HG03280 (cell line): ENCODE data around the gene KCNJ12.
"Not testable (repeated sequence)": the region's sequence is repeated elsewhere in the genome, so short reads cannot be mapped to it uniquely, and the experiment has no call there.

ENCODE experiments used
- ATAC-seq: cut with Tn5 transposase; IDR thresholded peaks from one replicate; pipeline ENCODE4 v1.9.1; 2021; ENCODE audit warnings: mild to moderate bottlenecking, moderate library complexity; ENCODE audit not compliant: unreplicated experiment

KCNJ12 gene

DNA sequence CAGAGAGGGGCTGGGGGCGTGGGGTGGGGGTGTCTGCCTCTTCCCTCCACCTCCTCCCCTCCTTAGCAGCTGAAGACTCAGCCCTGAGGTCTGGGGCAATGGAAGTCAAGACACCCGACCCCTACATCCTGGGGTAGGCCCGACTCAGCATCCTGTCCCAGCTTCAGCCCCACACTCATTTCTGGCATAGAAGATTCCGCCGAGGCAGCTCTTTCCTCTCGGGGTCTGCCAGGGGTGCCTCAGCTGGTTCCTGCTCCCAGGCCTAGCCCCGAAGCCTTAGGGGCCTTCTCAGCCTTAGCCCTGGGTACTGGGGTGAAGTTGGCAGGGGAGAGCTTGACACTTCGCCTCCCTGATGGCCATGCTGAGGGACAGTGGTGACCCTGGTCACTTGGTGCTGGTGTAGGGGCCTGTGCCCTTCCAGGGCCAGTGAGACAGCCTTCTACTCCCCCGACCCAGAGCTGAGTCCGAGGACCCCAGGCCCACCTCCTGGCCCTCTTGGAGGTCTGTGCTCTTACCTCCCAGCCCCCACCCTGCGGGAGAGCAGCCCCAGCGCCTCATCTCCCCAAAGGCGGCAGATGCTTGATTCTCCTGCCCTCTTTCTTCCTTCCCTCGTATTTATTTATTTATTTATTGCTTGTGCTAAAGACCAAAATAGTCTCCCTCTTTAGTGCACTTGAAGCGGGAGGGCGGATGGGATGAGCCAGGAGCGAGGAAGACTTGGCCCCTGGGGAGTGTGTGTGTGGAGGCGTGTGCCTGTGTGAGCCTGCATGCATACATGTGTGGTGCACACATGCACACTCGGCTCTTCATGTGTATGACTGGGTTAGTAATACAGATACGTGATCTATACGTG, 42.5 kb downstream of the KCNJ12 start:
- ATAC-seq = no peak

DNA sequence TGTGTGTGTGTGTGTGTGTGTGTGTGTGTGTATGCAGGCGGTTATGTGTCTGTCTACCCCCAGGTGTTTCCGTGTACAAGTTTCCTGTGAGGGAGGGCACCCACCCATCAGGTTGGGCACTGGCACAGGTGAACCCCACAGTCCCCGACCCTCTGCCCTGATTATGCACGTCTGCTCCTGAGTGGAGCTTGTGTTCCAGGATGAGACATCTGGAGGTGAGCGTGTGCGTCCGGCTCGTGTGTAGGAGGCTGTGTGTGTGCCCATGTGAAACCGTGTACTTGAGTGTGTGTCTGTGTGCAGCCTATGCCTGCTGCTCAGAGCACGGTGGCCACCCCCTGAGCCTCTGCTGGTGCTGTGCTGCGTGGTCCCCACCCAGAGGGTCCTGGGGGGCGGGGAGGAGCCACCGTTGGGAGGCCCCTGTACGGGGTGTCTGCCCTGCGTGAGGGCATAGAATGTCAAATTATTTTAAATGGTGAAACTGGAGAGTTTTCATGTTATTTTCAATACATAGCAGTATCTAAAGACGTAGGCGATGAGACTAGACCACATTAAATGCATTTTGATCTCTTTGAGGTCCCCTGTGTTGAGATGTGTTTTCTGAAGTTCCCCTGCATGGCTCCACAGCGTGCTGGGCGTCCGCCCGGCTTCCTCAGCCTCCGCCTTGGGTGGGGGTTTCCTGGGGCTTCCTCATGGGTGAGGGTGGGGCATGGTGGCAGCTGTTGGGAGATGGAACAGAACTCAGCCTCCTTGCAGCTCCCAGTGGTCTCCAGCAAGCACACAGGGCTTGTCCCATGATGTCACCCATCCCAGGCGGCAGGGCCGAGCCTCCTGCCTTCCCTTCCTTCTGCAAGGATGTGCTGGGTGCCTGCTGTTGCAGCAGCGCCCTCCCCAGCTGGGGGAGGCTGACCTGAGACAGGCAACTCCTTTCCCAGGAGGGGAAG, 43.4 kb downstream of the KCNJ12 start:
- ATAC-seq = no peak

DNA sequence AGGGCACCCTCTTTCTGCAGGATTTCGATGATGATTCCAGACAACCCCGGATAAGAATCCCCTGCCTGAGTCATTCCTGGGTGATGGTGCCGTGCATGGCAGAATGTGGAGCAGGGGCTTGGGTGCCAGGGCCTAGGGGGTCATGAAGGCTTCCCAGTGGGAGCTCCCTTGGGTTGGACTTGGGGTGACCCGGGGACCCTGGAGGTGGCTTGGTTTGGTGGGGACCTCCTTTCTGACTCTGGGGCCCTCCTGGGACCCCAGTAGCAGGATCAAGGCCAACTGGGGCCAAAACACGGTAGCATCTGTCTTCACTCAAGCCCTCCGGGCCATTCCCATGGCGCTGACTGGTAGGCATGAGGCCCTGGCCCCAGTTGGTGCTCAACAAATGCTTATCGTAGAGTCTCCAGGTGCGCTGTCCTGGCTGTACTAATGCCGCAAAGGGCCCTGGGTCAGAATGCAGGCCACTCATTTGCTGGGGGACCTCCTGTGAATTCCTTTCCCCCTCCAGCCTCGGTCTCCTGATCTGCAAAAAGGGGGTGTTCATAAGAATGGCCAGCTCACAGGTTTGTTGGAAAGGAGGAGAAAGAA, 44.4 kb downstream of the KCNJ12 start:
- not testable (repeated sequence) for ATAC-seq

DNA sequence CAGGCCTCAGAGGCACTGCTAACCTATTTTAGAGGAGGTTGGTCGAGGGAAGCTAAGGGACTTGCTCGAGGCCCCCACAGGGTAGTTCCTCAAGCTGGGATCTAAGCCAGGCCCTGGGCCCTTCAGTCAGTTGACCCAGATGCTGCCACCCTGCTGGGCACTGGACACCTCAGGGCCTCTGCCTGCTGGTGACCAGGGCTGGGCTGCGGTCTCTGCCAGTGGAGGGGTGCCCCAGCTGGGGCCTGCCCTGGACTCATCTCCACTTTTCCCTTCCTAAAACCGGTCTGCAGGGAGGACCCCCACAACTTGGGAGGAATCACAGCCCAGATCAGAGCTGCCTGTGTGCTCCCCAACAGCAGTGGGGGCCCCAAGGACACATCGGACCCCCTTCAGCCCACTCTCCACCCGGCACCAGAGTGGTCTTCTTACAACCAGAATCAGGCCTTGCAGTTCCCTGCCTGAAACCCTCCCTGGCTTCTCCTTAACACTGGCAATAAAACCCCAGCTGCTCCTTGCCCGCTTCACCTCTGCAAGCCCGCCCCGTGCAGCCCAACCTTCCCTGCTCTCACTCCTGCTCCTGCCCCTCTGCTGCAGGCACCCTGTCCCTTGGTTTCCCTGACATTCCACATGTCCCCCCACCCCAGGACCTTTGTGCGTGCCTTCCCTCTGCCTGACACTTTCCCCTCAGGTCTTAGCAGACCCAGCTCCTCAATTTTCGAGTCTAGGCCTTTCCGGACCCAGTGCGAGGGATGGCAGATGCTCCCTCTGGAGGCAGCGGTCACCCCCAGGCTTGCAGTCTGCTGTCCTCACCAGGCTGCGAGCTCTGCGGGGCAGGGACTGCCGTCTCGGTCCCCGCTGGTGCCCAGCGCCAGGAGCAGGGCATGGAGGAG, 45.5 kb downstream of the KCNJ12 start:
- not testable (repeated sequence) for ATAC-seq

DNA sequence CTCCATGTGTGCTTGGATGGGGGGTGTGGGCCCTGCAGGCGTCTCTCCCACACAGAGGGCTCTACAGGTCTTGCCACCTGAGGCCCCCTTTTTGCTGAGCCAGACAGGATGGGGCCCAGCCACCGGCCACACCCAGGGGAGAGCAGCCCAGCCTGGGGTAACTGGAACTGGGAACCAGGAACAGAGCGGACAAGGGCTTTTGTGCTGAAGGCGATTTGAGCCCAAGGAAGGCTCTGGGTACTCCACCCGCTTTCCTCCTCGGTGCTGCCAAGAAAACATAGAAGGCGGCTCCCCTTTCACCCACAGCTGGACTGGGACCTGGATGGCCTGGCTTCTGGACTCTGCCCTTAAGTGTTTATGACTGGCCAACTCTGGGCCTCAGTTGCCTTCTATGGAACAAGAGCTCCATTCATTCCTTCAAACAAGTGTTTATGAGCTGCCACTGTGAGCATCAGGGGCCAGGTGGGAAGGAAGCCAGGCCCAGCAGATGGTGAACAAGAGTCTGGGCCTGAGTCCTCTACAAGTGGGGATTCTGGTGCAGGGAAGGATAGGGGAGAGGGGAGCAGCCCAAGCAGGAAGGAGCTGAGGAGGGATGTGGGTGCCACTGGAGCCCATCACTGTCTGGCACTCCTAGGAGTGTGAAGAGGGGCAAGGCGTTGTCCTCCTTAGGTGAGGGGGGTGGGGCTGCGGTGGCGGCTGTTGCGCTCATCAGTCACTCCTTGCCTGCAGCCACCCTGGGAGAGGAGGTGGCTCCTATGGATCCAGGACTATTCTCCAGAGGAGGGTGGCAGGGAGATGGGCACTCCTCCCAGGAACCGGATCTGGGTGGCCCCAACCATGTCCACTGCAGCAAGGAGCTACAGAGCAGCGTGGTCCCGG, 46.4 kb downstream of the KCNJ12 start:
- not testable (repeated sequence) for ATAC-seq

DNA sequence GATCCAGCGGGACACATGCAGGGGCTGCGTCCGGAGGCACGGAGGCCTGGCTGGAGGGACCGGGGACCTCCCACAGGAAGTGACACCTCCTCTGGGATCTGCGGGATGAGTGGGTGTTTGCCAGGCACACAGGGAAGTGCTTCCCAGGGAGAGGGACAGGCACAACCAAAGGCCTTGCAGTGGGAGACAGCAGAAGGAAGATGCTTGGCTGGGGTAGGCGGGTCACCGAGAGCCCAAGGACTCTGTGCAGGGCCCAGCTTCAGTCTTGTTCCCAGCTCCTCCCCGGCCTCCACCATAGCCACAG, 47.0 kb downstream of the KCNJ12 start:
- not testable (repeated sequence) for ATAC-seq

DNA sequence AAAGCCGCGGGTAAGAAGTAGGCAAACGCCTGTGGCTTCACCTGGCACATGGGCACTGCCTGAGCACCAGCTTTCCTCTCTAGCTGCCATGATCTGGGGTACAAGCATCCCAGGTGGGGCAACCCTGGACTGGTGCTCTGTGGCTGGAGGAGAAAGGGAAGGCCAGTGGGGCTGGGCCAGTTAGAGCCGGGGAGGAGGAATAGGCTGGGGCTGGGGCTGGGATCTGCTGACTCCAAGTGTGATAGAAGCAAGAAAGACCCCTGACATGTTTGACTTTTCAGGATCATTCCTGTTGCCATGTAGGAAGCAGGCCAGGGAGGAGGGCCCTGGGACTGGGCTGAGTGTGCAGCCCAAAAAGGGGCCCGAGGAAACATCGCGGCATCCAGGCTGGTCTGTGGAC, 48.5 kb downstream of the KCNJ12 start:
- ATAC-seq = not testable (repeated sequence)

DNA sequence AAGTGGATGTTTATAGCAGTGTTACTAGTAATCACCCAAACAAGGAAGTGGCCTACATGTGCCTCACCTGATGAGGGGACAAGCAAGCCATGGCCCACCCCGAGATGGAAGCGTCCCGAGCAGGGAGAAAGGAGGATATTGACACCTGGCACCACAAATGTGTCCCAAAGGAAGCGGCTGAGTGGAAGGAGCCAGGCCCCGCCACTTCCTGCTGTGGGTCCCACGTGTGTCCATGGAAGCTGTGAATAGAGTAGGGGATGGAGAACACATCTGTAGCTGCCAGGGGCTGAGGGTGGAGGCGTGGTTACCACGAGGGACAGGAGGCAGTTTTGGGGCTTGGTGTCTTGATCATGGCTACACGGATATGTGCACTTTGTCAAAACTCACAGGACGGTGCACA, 49.2 kb downstream of the KCNJ12 start:
- no peak for ATAC-seq

DNA sequence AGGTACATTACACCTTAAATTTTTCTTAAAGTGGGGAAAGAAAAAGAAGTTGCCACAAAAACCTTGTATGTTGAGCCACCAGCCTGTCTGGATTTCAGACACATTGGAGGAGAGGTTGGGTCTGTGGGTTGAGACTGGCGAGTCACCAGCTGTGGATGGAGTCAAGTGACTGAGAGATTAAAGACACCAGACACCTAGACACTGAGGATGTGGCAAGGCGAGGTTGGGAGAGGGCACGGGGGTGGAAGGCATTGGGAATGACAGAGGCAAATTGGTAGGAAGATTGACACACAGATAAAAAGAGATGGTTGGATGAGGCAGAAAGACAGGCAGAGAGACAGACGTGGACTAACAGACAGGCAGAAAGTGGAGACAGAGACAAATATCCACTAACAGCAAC, 49.6 kb downstream of the KCNJ12 start:
- ATAC-seq = no peak

DNA sequence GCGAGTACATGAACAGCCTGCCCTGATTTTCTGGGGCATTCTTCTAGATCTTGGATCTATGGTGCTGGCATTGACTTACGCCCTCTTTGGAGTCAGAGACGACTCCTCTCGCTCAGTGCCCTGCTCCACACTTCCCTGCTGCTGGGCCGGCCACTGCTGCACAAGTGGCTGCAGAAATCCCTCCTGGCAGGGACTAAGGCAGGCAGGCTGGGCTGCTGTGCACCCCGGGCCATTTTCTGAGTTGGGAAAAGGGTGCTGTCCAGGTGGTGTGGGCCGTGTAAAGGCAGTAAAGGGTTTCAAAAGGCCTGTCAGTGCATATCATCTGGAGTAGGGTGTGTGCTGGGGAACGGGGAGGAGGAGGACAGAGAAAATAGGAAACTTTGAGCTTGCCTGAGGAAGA, 50.1 kb downstream of the KCNJ12 start:
- ATAC-seq = not testable (repeated sequence)

DNA sequence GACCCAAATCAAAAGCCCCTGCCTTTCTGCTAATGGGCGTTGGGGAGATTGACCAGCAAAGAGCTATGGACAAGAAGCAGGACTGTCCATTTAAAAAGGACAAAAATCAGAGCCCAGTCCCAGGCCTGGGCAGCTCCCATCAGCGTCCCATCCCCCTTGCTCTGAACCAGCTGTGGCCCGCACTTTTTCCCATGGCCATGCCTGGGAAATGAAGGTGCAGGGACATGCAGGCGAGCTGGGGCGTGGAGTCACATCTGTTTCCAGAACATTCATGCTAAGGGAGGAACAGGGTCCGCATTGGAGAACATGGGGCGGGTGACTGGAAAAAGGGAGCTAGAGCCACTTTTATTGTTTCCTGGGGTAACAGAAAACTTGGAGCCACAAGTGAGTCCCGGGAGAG, 50.7 kb downstream of the KCNJ12 start:
- not testable (repeated sequence) for ATAC-seq

DNA sequence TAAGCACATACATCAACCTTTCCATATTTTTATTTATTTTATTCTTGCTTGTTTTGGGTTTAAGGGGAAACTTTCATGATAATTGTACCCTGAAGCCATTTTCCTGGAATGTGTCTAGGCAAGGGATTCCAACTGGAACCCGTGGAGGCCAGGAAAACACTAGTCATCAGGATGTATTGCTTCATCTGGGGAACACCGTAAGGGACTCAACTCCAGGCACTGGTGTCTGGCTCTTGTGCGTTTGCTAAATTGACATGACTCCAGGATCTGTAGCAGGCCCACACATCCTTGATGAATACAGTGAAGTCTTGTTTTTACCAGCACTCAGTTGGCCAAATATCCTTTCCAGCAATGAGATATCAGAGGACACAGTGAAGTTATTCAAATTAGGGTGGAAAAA, 51.6 kb downstream of the KCNJ12 start:
- not testable (repeated sequence) for ATAC-seq

DNA sequence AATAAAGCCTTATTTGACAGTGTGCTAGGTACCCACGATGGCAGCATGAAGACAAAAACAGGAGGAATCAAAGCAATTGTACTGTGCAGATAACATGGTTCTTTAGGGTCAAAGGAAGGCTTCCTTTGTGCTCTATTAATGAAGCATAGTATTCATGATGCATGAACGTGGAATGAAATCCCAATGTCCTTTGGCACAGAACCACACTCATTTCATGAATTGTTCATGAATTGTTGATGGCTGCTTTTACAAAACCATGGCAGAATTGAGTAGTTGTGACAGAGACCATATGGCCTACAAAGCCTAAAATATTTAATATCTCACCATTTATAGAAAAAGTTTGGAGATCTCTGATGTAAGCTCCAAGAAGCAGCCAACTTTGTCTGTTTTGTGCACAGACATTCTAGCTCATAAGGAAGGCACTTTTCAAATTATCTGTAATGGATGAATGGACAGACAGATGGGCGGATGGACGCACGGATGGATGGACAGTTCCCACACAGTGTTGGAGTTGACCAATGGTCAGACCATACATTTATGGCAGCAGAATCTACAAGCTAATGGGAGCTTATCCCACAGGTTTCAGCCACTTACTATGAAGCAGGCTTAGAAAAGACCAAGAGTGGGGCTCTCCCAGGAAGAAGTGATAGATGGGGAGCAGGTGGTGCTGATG, 52.7 kb downstream of the KCNJ12 start:
- not testable (repeated sequence) for ATAC-seq

DNA sequence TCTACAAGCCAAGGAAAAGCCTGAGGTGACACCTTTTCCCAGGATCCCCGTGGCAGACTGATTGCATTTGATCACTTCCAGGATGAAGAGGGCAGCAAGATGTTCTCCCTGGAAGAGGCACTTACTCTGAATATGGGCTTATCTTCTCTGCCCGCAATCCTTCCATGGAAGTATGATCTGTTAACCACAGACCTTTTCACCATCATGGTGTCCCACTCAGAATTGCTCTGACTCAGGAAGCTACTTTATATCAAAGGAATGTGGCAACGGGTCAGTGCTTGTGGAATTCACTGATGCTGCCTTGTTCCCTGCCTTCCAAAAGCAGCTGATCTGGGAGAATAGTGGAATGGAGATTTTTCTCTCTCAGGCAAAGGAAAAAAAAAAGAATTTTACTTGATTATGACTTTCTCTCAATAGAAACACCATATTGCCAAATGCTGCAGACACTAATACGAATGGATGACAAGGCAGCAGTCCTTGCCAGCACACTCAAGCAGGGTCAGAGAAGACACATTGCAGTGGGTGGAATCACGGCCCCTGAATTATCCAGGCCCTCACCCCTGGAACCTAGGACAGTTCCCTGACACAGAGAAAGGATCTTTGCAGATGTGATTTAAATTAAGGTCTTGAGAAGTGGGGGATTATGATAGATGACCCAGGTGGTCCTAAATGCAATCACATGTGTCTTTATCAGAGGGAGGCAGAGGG, 53.9 kb downstream of the KCNJ12 start:
- not testable (repeated sequence) for ATAC-seq

DNA sequence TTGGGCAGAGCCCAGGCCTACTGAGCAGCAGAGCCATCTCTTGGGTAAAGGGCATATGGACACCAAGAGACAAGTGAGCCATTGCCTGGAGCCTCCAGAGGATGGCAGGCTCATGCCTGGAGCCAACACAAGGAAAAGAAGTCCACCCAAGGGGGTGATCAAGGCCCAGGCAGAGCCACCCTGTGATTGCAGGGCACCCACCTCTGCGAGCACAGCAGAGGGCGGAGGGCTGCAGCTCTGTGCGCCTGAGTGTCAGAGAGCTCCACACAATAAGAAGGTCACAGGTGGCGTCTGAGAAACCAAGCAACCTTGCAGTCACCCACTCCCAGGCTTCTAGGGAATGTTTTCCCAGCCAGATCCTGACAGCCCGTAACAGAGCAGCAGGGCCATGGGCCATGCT, 57.8 kb downstream of the KCNJ12 start:
- ATAC-seq = not testable (repeated sequence)

DNA sequence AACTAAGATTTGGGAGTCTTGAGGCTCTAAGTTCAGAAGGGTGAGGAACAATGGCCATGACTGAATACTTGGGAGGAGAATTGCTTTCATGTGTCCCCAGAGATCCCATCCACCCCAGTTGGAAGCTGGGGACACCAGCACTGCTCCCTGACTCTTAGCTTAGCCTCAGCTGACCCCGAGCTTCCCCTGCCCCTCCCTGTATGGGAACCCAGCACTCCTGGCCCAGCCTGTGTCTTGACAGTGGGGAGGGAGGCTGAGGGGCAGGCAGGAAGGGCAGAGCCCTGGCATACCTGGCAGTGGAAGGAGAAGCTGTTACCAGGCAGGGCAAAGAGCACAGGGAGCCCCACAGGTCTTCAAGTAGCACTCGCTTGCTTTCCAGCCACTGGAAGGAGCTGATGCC, 58.8 kb downstream of the KCNJ12 start:
- not testable (repeated sequence) for ATAC-seq

DNA sequence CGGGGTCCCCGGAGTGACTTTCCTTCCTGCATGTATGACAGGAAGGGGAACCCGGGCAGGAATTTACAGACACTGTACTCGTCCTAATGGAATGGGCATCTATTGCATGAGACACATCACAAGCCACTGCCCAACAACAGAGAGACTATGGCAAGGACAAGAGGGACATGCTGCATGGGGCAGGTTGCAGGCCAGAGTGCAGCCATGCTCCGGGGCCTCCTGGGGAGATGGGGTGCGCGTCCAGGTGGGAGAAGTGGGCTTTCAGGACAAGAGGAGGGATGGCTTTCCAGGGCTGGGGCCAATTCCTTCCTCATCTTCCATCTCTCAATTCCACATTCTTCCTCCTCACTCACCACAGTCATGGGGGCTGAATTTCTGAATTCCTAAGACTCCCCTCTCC, 60.3 kb downstream of the KCNJ12 start:
- not testable (repeated sequence) for ATAC-seq
